GM23338 (cell line): ENCODE data around the gene LDLR. TPM values are rescaled to one million over a fixed set of nuclear protein-coding genes. Genes with fewer than 3 reads are reported as not detected.

Experiments used
- EZH2phosphoT487 ChIP-seq: fragments of 200-600 bp; sonication (generic); IDR thresholded peaks from one replicate; pipeline ENCODE4 v1.8.1; 2018; ENCODE audit warnings: antibody characterized with exemption; ENCODE audit not compliant: unreplicated experiment
- POLR2AphosphoS5 ChIP-seq: IDR thresholded peaks from 2 replicates; pipeline ENCODE4 v1.6.1; 2016; ENCODE audit warnings: antibody characterized with exemption, low read depth
- REST ChIP-seq: IDR thresholded peaks from one replicate; pipeline ENCODE4 v1.6.1; 2018; ENCODE audit warnings: antibody characterized with exemption; ENCODE audit not compliant: unreplicated experiment
- microRNA-seq: library from miRNA; unstranded; fragments of <30 nt; microRNA quantifications from one replicate; pipeline ENCODE4, GENCODE V29; 2017
- polyA plus RNA-seq: library from polyadenylated mRNA; unstranded; fragments of >200 nt; fragmentation: Nextera tagmentation; extraction: Ambion mirVana; gene quantifications from 2 replicates; pipeline ENCODE4 v1.2.1, GENCODE V29; 2016
- total RNA-seq: library from RNA; depleted of rRNA; stranded (reverse); fragments of >200 nt; shearing (Covaris generic); gene quantifications from 2 replicates; pipeline ENCODE4 v1.2.3, GENCODE V29; 2014; rRNA removed
- TF ChIP-seq, protein P1 (sequence below), 2 experiments: fragments of 200-600 bp in 1 of 2; sonication (generic) in 1 of 2; conservative IDR thresholded peaks; 2 replicates each; pipeline versions ENCODE4 v1.5.1 to v1.6.1; 2016 to 2017; ENCODE audit warnings: antibody characterized with exemption in 2 of 2, low read depth in 2 of 2, mild to moderate bottlenecking in 2 of 2, moderate library complexity in 1 of 2

The LDLR gene
- total and polyA plus RNA-seq, 2 experiments from 2014 or later, result 57.6 to 180 TPM

- TF ChIP-seq, protein P1, sequence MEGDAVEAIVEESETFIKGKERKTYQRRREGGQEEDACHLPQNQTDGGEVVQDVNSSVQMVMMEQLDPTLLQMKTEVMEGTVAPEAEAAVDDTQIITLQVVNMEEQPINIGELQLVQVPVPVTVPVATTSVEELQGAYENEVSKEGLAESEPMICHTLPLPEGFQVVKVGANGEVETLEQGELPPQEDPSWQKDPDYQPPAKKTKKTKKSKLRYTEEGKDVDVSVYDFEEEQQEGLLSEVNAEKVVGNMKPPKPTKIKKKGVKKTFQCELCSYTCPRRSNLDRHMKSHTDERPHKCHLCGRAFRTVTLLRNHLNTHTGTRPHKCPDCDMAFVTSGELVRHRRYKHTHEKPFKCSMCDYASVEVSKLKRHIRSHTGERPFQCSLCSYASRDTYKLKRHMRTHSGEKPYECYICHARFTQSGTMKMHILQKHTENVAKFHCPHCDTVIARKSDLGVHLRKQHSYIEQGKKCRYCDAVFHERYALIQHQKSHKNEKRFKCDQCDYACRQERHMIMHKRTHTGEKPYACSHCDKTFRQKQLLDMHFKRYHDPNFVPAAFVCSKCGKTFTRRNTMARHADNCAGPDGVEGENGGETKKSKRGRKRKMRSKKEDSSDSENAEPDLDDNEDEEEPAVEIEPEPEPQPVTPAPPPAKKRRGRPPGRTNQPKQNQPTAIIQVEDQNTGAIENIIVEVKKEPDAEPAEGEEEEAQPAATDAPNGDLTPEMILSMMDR (conservative IDR thresholded peaks at IDR 0.05; ENCODE audit: low read depth in 2 of 2), result no peak
- TF ChIP-seq REST (no peak), EZH2phosphoT487 (no peak), POLR2AphosphoS5 (no peak)
Observed at GRCh38 chr19:11181488-11181887, 92.2 kb downstream of the LDLR start (continued).

Small RNA genes lying within 50 kb of the gene (microRNA-seq; reads per million reads assigned to microRNA genes)
- 0.89 reads per million for gene MIR6886

Other genes starting within 250 kb of the LDLR start
- gene C19orf38, start 241.0 kb upstream of the LDLR start, total RNA-seq, result 0.78 TPM in 1 of 2 replicates, not detected in the other
- gene C19orf38, start 241.0 kb upstream of the LDLR start, polyA plus RNA-seq, result 0.43 and 0.45 TPM in 2 replicates
- gene CARM1, start 217.9 kb upstream of the LDLR start, total RNA-seq, result 118 and 125 TPM in 2 replicates
- gene CARM1, start 217.9 kb upstream of the LDLR start, polyA plus RNA-seq, result 40.3 and 43.3 TPM in 2 replicates
- 54.0 and 63.7 TPM in 2 replicates for gene YIPF2, start 160.8 kb upstream of the LDLR start, total RNA-seq
- 36.3 and 45.3 TPM in 2 replicates for gene YIPF2, start 160.8 kb upstream of the LDLR start, polyA plus RNA-seq
- 56.4 and 60.7 TPM in 2 replicates for gene TIMM29, start 160.7 kb upstream of the LDLR start, total RNA-seq
- 23.7 and 24.1 TPM in 2 replicates for gene TIMM29, start 160.7 kb upstream of the LDLR start, polyA plus RNA-seq
- gene SMARCA4, start 128.4 kb upstream of the LDLR start, total RNA-seq, result 252 and 336 TPM in 2 replicates
- gene SMARCA4, start 128.4 kb upstream of the LDLR start, polyA plus RNA-seq, result 175 and 177 TPM in 2 replicates
- gene SPC24, start 66.3 kb downstream of the LDLR start, total RNA-seq, result 38.7 and 42.2 TPM in 2 replicates
- 40.6 and 41.8 TPM in 2 replicates for gene SPC24, start 66.3 kb downstream of the LDLR start, polyA plus RNA-seq
- 47.5 and 65.4 TPM in 2 replicates for gene KANK2, start 108.1 kb downstream of the LDLR start, total RNA-seq
- 14.7 and 15.9 TPM in 2 replicates for gene KANK2, start 108.1 kb downstream of the LDLR start, polyA plus RNA-seq
- gene ANGPTL8, start 150.2 kb downstream of the LDLR start, total RNA-seq, result not detected in 2 replicates
- gene ANGPTL8, start 150.2 kb downstream of the LDLR start, polyA plus RNA-seq, result 0.42 TPM in 1 of 2 replicates, not detected in the other
- gene DOCK6, start 173.1 kb downstream of the LDLR start, total RNA-seq, result 48.3 and 49.0 TPM in 2 replicates
- gene DOCK6, start 173.1 kb downstream of the LDLR start, polyA plus RNA-seq, result 28.9 and 34.6 TPM in 2 replicates
- gene TSPAN16, start 206.7 kb downstream of the LDLR start, total RNA-seq, result not detected in 2 replicates
- gene TSPAN16, start 206.7 kb downstream of the LDLR start, polyA plus RNA-seq, result not detected in 2 replicates